Amniotic stem cell (primary cell): ENCODE data around the gene ZWINT.

Experiments used
- DNase-seq: peaks from one replicate; lab custom pipeline; 2025; lab: John Stamatoyannopoulos, UW

ZWINT gene

DNA sequence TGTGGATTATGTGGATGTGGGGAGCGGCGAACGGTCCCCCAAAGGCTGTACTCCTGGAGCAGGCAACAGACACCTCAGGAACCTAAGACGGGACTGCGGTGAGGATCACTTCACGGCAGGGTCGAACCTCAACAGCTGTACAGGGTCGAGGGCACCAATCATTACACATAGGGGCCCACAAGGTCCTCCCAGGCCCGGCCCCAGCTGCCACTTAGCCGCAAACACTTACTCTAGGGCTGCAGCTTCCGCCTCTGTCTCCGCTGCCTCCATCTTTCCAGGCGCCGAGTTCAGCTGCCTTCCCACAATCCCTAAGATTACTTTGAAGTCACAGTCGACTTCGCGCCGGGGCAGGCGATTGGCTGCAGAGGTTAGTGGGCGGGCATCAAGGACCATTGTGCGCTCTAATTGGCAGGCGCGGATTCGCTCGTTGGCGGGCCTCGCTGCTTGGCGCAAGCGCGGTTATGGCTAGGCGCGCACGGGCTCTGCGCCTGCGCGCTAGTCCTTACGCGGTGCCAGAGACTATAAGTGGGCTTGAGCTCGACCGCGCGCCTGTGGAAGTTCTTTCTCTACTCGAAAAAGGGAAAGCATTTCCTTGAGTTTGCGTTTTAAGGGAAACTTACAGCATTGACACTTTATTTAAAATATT lies at the start of gene ZWINT:
Gene ZWINT (minus strand): TSS at position 293 of the 646 bp plus-strand sequence. CDS start 23 bp downstream, at position 270.
- DNase-seq, result peak; percentile 90

GRCh38 chr10:56383806-56384205 lies 22.7 kb upstream of the ZWINT start:
- no peak for DNase-seq

DNA sequence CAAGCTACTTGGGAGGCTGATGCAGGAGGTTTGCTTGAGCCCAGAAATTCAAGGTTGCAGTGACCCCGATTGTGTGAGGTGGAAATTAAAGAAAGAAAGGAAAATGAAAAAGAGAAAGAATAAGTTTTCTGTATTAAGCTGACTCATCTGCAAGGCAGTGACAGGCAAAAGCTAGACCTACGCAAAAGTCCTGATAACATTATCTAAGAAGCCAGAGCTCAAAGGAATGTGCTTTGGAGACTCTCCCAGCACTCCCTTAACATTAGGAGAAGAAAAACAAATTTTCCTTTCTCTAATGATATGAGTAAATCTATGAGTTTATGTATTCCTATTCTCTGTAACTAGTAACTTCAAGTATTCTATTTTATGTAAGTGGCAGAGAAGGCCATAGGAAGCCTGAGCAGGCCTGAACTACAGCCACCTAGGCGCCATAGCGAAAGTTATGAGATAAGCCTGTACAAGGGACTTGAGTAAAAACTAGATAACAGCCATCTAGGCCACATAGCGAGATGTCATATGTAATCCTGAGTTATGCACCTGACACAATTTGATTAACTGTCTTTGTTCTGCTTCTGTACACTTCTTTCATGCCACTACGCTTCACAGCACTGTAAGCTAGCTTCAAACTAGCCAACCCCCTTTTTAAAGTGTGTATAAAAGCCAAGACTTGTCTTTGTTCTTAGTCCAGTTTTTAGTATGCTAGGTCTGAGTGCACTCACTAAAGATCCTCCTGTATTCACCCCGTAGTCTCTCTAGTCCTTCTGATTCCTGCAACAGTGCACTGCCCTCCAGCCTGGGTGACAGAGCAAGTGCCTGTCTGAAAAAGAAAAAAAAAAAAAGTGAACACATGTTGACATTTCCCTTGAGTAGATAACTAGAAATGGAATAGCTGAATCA lies 9.4 kb upstream of the ZWINT start:
- DNase-seq, result no peak

DNA sequence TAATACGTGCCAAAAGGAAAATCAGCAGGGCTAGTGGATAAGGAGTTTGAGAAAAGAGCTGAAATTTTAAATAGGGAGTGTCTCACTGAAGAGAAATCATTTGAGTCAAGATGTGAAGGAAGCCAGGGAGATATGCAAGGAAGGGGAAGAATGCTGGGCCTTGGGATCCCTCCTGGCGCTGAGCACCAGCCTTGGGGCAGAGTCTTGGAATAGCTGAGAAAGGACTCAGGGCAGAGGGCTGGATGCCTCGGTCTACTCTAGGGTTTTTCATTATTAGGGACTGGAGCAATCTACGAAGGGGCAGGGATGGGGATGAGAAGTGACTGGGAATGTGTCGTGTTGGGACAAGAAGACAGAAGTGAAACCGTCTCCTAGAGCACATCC lies 484 bp downstream of the ZWINT start:
- no peak for DNase-seq

GRCh38 chr10:56359837-56360236 lies 1.2 kb downstream of the ZWINT start:
- no peak for DNase-seq

GRCh38 chr10:56357018-56357417 lies 4.0 kb downstream of the ZWINT start:
- DNase-seq, result no peak

DNA sequence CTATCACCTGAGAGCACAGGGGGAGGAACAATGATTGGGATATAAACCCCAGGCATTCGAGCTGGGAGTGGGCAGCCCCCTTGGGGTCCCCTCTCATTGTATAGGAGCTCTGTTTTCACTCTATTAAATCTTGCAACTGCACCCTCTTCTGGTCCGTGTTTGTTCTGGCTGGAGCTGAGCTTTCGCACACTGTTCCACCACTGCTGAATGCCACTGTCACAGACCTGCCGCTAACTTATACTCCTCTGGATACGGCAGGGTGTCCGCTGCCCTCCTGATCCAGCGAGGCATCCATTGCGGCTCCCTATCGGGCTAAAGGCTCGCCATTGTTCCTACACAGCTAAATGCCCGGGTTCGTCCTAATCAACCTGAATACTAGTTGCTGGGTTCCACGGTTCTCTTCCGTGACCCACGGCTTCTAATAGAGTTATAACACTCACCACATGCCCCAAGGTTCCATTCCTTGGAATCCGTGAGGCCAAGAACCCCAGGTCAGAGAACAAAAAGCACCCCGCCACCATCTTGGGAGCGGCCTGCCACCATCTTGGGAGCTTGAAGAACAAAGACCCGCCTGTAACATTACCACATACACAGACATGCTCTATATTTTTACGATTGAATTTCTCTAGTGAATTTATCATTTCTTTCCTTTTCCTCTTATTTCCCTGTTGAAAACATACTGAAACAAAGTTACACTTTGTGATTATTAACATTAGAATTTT lies 9.0 kb downstream of the ZWINT start:
- no peak for DNase-seq

DNA sequence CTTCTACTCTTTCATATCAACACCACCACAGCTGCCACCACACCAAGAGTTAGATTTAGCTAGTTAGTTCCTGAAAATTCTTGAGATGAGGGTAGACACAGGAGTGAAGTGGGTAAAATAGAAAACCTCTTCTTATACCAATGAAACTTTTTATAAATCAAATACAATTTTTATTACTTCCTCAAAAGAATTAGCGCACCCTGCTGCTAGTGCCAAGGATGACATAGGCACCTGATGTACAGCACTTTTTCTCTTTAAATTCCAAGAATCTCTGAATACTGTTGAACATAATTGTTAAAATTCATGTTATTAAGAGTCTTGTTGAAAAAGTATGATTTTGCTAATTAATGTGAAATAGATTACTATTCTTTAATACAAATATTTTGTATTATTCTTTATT lies 11.4 kb downstream of the ZWINT start:
- no peak for DNase-seq

DNA sequence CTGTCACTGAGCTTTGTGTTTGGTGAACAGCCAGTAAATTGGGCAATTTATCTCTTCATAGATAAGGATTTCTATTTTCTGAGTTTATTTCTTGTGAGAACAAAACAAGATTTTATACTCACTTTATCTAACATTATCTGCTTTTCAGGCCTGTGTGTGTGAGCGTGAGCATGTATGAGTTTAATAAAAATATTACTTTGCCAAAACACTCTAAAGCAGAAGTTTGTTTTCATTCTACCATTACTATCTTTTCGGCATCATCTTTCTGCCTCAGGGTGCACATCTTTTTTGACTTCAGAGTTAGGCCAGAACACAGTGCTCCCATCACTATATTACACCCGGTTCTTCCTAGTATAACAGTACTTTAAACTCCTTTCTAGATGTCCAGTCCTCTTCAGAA lies 13.0 kb downstream of the ZWINT start:
- DNase-seq, result no peak

DNA sequence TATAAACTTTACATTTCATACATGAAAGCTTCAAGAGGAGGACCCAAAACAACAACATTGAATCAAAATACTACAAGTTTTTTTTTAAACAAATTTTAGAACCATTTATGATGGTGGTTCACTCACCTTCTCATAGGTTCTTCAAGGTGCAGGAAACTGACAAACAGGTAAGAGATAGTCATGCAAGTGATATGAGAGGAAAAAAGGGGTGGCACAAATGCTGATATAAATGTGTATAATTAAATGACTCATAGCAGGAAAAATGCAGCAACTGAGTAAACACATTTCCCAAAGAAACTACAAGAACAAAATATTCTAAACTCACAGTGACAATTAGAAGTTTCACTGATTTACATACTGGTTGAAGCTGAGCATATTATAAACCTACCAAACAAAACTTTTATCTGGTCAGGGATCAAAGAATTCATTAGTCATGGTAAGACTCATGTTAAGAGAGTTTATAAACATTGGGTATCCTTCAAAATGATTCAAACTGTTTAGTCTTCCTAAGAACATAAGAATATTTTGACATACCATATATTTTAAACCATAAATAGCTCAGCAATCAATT lies 14.1 kb downstream of the ZWINT start:
- no peak for DNase-seq

GRCh38 chr10:56341612-56342011 lies 19.4 kb downstream of the ZWINT start:
- no peak for DNase-seq

GRCh38 chr10:56329961-56330360 lies 31.1 kb downstream of the ZWINT start:
- no peak for DNase-seq

GRCh38 chr10:56327118-56327517 lies 33.9 kb downstream of the ZWINT start:
- DNase-seq, result no peak

- no peak for DNase-seq
Measured at GRCh38 chr10:56319386-56319785, 41.7 kb downstream of the ZWINT start.

GRCh38 chr10:56318816-56319215 lies 42.2 kb downstream of the ZWINT start:
- DNase-seq, result no peak

GRCh38 chr10:56317603-56318002 lies 43.5 kb downstream of the ZWINT start:
- DNase-seq, result no peak

DNA sequence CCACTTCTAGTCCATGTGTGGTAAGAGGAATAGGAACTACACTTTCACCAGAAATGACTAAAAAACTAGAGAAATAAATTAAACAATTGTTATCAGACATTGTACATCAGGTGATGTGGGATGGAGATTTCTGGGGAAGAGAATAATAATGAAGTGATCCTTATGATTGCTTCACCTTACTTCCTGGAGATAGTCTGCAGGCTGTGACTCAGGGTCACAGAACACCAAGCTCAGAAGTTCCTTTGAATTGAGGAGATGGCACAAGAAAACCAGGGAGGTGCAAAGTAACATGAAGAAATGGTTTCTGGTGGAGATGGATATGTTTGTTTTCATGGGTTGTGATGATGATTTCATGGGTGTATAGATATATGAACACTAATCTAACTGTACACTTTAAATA lies 44.5 kb downstream of the ZWINT start:
- no peak for DNase-seq
